AML-193 (cell line): ENCODE results near the gene ABCF1.
"Not testable (repeated sequence)": the region's sequence is repeated elsewhere in the genome, so short reads cannot be mapped to it uniquely, and the experiment has no call there.

Source experiments
- DNase-seq, 2 experiments: peaks; one replicate each; lab custom pipeline; 2025; lab: John Stamatoyannopoulos, UW

Gene ABCF1

DNA sequence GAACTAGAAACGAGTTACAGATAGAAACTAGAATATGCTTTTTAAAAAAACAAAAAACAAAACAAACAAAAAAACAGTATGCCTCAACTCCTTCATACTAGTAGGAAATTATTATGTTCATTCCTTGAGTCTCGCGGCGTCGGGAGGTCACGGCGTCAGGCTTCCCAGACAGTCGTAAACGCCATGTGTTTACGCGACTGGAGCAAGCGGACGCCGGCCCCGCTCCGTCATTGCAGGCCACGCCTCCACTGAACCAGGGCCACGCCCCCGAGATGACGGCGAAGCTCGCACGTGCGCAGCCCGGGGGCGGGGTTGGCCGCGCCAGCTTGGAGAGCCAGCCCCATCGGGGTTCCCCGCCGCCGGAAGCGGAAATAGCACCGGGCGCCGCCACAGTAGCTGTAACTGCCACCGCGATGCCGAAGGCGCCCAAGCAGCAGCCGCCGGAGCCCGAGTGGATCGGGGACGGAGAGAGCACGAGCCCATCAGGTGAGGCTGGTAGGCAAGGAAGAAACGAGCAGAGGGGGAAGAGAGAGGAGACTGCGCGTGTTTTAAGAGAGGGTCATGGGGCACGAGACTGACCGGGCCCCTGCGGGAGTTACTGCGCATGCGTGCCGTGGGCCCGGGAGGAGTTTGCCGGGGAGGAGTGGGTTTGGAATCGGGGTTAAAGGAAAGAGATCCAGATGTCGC is at the start of gene ABCF1:
ABCF1 (plus strand) TSS at position 368 of the 687 bp plus-strand sequence; CDS start at position 414, 46 bp downstream.
- DNase-seq: peak; percentile 97 to 98

- DNase-seq: not testable (repeated sequence)
Measured at GRCh38 chr6:30521952-30522351, 49.3 kb upstream of the ABCF1 start.

GRCh38 chr6:30526444-30526843 is 44.8 kb upstream of the ABCF1 start:
- not testable (repeated sequence) for DNase-seq

DNA sequence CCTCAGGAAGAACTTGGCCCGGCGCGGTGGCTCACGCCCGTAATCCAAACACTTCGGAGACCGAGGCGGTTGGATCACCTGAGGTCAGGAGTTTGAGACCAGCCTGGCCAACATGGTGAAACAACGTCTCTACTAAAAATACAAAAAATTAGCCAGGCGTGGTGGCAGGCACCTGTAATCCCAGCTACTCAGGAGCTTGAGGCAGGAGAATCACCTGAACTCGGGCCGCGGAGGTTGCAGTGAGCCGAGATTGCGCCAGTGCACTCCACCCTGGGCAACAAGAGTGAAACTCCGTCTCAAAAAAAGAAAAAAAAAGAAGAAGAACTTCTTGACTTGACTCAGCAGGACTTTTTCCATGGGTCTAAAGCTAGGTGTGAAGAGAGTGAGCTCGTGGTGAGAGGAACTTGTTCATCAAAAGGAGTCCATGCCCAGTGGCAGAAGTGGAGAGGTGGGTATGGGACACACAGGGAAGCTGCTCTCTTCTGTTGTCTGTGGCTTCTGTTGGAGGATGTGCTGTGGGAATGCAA is 41.8 kb upstream of the ABCF1 start:
- DNase-seq: not testable (repeated sequence)

GRCh38 chr6:30530014-30530413 is 41.2 kb upstream of the ABCF1 start:
- DNase-seq: no peak

DNA sequence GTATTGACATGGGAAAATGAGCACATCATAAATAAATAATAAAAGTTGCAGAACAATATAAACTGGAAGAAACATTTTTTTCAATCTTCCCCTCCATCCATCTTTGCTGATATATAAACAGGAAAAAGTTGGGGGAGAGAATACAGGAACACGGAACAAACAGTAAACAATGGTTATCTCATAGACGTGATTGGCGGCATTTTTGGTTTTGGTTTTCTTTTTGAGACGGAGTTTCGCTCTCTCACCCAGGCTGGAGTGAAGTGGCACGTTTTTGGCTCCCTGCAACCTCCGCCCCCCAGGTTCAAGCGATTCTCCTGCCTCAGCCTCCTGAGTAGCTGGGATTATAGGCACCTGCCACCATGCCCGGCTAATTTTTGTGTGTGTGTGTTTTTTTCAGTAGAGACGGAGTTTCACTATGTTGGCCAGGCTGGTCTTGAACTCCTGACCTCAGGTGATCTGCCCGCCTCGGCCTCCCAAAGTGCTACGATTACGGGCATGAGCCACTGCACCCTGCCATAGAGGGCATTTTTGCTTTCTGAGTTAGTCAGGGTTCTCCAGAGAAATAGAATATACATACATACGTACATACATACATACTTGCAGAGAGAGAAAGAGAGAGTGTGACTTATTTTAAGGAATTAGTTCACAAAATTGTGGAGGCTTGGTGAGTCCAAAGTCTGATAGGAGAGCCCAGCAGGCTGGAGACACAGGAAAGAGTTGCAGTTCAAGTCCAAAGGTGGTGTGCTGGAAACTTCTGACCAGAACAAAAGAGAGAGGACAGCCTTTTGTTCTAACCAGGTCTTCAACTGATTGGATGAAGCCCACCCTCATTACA is 37.6 kb upstream of the ABCF1 start:
- no peak for DNase-seq

- DNase-seq: no peak
Measured at GRCh38 chr6:30537931-30538330, 33.3 kb upstream of the ABCF1 start.

GRCh38 chr6:30541515-30542403 is 29.5 kb upstream of the ABCF1 start:
- DNase-seq: peak; percentile 88 to 89

- DNase-seq: no peak
Measured at GRCh38 chr6:30542404-30542725, 28.9 kb upstream of the ABCF1 start.

GRCh38 chr6:30542915-30543314 is 28.3 kb upstream of the ABCF1 start:
- peak in 1 of 2 experiments; percentile 20 for DNase-seq

DNA sequence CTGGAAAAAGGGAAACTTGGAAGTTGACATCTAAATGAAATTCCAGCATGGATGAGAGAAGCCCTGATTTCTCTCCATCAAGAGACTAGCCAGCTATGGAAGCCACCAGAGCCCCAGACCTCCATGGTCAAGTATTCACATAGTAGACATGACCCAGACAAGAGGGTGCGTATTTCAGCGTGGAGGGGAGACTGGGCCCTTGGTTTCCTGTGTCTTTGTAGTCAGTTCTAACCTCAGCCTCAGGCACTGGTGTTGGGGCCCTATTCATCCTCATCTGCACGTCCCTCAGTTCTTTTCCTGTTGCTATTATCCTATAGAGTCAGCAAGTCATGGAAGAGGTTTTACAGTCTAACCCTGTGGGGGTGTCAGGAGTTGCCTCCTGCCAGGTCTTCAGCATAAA is 27.4 kb upstream of the ABCF1 start:
- DNase-seq: no peak

- DNase-seq: peak; percentile 87 to 88
Measured at GRCh38 chr6:30544666-30545272, 26.5 kb upstream of the ABCF1 start.

DNA sequence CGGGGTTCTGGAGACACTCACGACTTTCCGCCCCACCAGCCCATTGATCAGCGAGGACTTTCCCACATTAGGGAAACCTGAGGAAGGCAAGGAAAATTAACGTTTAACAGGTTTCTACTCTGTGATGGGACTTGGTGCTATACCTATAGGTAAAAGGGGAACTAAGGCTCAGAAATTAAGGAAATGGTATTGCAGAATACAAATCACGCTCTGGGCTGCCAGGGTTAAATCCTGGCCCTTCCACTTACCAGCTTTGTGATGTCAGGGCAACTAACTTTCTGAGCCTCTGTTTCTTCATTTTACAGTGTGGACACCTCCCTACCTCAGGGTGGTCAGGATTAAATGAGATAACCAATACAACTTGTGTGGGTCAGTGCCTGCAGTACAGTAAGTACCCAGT is 23.8 kb upstream of the ABCF1 start:
- DNase-seq: peak; percentile 71 to 79

DNA sequence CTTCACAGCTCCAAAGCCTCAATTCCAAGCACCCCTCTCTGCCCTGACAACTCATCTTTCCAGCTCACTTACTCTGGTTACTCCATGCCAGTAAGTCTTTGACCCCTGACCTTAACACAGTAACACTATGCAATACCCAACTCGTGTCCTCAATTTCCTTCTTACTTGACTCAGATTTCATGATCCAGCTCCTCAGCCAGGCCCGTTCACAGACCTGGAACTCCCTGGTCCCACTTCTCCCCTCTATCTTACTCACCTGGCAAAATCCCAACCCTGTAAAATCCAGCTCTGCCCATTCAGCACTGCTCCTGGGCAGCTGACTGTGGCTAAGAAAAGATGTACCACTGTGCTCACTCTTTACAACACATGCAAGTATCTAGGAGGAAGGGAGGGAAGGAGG is 22.9 kb upstream of the ABCF1 start:
- no peak for DNase-seq

- DNase-seq: no peak
Measured at GRCh38 chr6:30554404-30554803, 16.8 kb upstream of the ABCF1 start.

DNA sequence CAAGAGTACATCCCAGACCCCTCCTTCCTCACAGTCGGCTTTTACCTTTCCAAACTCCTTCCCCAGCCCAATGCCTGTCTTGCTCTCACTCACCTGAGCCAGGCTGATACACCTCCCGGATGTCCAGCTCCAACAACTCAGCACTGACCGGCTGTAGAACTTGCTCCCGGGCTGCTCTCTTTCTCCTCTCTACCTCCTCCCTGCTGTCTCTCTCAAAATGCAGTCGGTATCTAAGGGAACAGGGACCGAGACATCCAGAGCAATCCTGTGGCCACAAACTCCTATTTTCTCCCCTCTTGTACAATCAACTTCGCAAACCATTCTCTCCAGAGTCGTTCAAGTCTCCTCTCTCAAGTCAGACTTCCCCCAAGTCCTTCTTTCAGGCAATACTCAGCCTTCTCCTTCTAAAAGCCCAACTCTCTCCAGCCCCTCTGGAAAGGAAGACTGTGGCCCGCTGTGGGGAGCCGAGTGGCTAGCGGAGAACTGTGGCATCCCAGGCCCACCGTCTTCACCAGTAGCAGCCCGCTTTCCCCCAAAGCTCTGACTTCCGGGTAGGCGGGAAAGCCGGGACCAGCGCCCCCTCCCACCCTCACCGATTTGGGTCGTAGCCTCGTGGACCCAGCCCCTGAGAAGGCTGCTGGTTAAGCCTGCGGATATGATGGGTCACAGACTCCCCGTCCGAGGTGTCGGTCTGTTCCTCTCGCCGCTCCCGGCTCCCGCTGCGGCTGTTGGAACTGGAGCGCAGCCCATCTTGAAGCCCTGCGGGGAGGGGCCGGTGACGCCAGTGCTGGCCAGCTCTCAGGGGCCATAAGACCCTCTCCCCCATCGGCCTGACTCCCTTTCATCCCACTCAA is 16.1 kb upstream of the ABCF1 start:
- DNase-seq: no peak

GRCh38 chr6:30555816-30556065 is 15.5 kb upstream of the ABCF1 start:
- DNase-seq: no peak

DNA sequence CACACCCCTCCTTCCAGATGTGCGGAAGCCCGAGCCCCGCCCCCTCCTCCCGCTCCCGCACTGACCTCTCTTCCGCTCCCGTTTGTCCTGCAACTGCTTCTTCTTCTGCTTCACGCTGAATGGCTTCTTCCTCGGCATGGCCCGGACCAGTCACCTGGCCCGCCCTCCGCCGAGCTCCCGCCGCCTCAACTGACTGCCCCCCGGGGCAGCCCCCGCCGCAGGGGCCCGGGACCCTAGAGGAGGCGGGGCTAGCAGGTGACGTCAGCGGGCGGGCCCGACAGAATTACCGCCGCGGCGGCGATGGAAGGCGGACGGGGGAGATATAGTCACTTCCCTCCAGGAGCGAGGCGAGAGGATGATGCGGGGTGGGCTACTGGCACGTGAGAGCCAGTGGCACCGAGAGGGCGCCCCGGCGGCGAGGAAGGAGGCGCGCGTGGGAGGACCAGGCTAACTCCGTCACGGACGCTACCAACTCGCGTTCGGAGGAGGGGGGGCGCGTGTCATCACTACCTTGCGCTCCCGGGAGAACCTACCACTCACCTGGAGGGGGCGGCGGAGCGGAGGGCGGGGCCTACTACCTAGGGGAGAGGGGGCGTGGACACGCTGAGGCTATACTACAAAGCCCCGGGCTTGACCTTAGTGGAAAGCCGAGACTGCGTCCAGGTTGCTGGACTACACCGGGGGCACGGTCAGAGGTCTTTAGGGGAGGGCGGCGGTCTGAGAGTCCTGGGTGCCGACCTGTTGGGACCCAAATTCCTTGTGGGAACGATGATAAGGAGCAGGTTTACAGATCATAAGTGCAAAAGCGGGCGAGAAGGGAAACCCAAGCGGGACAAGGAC is 15.0 kb upstream of the ABCF1 start, which contains the start of gene GNL1:
GNL1 (minus strand) TSS at position 424 of the 840 bp plus-strand sequence; CDS start at position 138, 286 bp downstream.
- DNase-seq: peak; percentile 80 to 93

DNA sequence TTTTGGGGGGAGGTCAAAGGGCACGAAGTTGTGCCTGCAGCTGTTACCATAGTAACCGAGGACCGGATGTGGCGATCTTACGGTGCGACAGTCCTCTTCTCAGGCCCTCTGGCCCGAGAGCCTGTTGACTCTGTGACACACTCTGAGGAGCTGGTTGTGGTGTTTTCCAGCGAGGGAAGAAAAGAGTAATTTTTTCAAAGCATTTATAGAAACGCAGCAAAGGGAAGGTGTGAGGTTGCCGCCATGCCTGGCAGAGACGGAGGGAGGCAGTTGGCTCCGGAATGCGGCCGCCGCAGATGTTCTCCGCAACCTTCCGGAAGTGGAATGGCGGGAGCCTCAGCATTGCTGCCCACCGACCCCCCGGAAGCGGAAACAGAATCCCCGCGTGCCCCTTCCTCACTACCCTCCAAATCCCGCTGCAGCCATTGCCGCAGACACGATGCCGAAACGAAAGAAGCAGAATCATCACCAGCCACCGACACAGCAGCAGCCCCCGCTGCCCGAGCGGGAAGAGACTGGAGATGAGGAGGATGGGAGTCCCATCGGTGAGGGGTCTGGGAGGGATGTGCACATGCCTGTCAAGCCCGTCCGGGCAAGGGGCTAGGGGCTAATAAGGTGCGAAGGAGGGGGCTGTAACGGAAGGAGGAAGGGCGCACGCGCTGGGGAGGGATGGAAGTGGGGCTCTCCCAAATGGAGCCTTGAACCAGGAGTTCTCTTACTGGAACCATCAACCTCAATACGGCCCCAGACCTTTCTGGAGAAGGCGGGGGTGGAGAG is 14.1 kb upstream of the ABCF1 start, which contains the start of gene PRR3:
PRR3 (plus strand) TSS at position 390 of the 777 bp plus-strand sequence; CDS start at position 440, 50 bp downstream.
- peak; percentile 91 to 94 for DNase-seq
